MM.1S (cell line): ENCODE measurements around the gene GATB.

Source experiments
- DNase-seq: peaks from one replicate; pipeline ENCODE4 v3.0.0-alpha.2; 2015
- H2AFZ ChIP-seq: fragments of 300-600 bp; sonication (generic); 2 replicates; pipeline ENCODE4 v1.6.0; 2016; ENCODE audit warnings: antibody characterized with exemption, low read length
- H3F3A ChIP-seq: fragments of 300-600 bp; sonication (generic); 2 replicates; pipeline ENCODE4 v1.6.1; 2016; ENCODE audit warnings: mild to moderate bottlenecking, antibody characterized with exemption, low read length, moderate library complexity, mixed read lengths; ENCODE audit not compliant: insufficient read depth
- H3K27ac ChIP-seq: fragments of 300-600 bp; sonication (generic); 2 replicates; pipeline ENCODE4 v1.5.1; 2016; ENCODE audit warnings: mild to moderate bottlenecking, low read length
- H3K27me3 ChIP-seq: fragments of 300-600 bp; sonication (generic); replicated peaks from 2 replicates; pipeline ENCODE4 v1.6.0; 2016; ENCODE audit warnings: low read length; ENCODE audit not compliant: insufficient read depth
- H3K36me3 ChIP-seq: fragments of 300-600 bp; sonication (generic); replicated peaks from 2 replicates; pipeline ENCODE4 v1.6.1; 2016; ENCODE audit warnings: mild to moderate bottlenecking, low read length, mixed read lengths; ENCODE audit not compliant: insufficient read depth
- H3K4me1 ChIP-seq: fragments of 300-600 bp; sonication (generic); 2 replicates; pipeline ENCODE4 v1.6.1; 2016; ENCODE audit warnings: low read length, mixed read lengths
- H3K4me2 ChIP-seq: fragments of 300-600 bp; sonication (generic); 2 replicates; pipeline ENCODE4 v1.6.0; 2016; ENCODE audit warnings: low read depth, low read length
- H3K4me3 ChIP-seq: fragments of 300-600 bp; sonication (generic); 2 replicates; pipeline ENCODE4 v1.5.1; 2016; ENCODE audit warnings: low read length, mixed read lengths
- H3K79me2 ChIP-seq: fragments of 300-600 bp; sonication (generic); 2 replicates; pipeline ENCODE4 v1.6.1; 2016; ENCODE audit warnings: mixed run types, low read length, mixed read lengths
- H3K9ac ChIP-seq: fragments of 300-600 bp; sonication (generic); 2 replicates; pipeline ENCODE4 v1.6.1; 2016; ENCODE audit warnings: low read length, mixed read lengths
- H3K9me2 ChIP-seq: fragments of 300-600 bp; sonication (generic); replicated peaks from 2 replicates; pipeline ENCODE4 v1.6.1; 2016; ENCODE audit warnings: mild to moderate bottlenecking, low read length, mixed read lengths; ENCODE audit not compliant: insufficient read depth
- H3K9me3 ChIP-seq: fragments of 300-600 bp; sonication (generic); replicated peaks from 2 replicates; pipeline ENCODE4 v1.6.1; 2016; ENCODE audit warnings: mild to moderate bottlenecking, low read length, mixed read lengths; ENCODE audit not compliant: insufficient read depth
- H4K20me1 ChIP-seq: fragments of 300-600 bp; sonication (generic); 2 replicates; pipeline ENCODE4 v1.6.1; 2016; ENCODE audit warnings: mild to moderate bottlenecking, low read length, moderate library complexity, mixed read lengths; ENCODE audit not compliant: insufficient read depth
- EZH2 ChIP-seq: fragments of 300-600 bp; sonication (generic); optimal IDR thresholded peaks from 2 replicates; pipeline ENCODE3; 2017; ENCODE audit warnings: low read depth, mild to moderate bottlenecking, antibody characterized with exemption, low read length, mixed read lengths
- EZH2phosphoT487 ChIP-seq: fragments of 300-600 bp; sonication (generic); IDR thresholded peaks from 2 replicates; pipeline ENCODE4 v1.6.1; 2018; ENCODE audit warnings: antibody characterized with exemption, low read length
- TF ChIP-seq, protein P1 (sequence below): fragments of 300-600 bp; sonication (generic); IDR thresholded peaks from 2 replicates; pipeline ENCODE4 v1.5.1; 2016; ENCODE audit warnings: antibody characterized with exemption, low read length, mixed read lengths

GATB gene

DNA sequence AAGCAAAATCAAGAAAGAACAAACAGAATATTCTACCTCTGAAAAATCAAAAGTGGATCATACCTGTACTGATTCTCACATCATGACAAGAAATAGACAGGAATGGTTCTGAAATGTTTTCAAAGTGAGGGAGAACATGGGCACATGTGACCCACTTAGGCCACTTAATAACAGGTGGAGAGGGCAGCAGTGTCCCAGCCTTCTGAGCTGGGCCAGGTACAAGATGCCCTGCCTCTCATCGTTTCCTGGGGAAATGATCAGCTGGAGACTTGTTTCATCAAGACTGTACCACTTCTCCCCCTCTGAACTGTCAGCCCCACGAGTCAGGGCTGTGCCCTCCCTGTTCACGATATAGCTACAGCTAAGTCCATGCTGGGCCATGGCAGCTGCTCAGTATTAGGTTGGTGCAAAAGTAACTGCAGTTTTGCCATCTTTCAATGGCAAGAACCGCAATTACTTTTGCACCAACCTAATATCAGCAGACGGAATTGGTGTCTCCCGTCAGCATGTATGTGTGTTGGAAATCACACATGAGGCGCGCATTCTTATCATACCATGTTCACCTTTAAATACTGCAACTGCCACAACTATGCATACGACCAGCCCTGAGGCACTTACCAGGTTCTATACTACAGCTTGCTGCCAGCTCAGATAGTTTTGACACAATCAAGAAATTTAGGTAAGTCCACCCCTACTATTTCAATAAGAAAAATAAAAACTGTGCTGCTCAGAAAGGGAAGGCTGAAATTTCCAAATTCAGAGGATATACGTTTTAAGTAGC, 71.4 kb downstream of the GATB start:
- H3K79me2 ChIP-seq = no peaks in the 10 kb centered on the region
- H3K4me3 ChIP-seq = no peak overlapping the region
- H2AFZ ChIP-seq = 0 out of 2 replicates have a peak overlapping the region, but pooled peaks have one; percentile 16
- H3F3A ChIP-seq = no peaks in the 10 kb centered on the region
- H3K9me2 ChIP-seq = no peaks in the 10 kb centered on the region
- H4K20me1 ChIP-seq = no peaks in the 10 kb centered on the region
- no peak for DNase-seq
- TF ChIP-seq EZH2 = no peak
- TF ChIP-seq, protein P1, sequence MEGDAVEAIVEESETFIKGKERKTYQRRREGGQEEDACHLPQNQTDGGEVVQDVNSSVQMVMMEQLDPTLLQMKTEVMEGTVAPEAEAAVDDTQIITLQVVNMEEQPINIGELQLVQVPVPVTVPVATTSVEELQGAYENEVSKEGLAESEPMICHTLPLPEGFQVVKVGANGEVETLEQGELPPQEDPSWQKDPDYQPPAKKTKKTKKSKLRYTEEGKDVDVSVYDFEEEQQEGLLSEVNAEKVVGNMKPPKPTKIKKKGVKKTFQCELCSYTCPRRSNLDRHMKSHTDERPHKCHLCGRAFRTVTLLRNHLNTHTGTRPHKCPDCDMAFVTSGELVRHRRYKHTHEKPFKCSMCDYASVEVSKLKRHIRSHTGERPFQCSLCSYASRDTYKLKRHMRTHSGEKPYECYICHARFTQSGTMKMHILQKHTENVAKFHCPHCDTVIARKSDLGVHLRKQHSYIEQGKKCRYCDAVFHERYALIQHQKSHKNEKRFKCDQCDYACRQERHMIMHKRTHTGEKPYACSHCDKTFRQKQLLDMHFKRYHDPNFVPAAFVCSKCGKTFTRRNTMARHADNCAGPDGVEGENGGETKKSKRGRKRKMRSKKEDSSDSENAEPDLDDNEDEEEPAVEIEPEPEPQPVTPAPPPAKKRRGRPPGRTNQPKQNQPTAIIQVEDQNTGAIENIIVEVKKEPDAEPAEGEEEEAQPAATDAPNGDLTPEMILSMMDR = no peak
- TF ChIP-seq EZH2phosphoT487 = no peak
- H3K27me3 ChIP-seq = no peaks in the 10 kb centered on the region
- H3K4me1 ChIP-seq = peaks cover 16% of the 10 kb centered on the region
- no peak overlapping the region for H3K9ac ChIP-seq
- H3K27ac ChIP-seq = no peak overlapping the region; the same call in 1 of the 2 replicates
- no peaks in the 10 kb centered on the region for H3K36me3 ChIP-seq
- no peaks in the 10 kb centered on the region for H3K9me3 ChIP-seq
- peak overlapping the region; percentile 40; the same call in 1 of the 2 replicates for H3K4me2 ChIP-seq

DNA sequence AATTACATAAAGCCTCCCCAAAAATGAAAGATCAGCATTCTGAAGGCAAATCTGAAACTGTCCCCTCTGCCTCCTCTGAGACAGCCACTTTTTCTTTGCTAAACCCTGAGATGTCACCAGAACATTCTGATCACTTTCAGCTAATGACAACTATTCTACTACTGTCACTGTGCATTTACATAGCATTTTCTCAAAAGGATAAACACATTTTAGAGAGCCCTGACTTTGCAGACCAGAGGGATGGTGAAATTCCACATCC, 72.1 kb downstream of the GATB start:
- Histone ChIP-seq H3K9me2 (no peaks in the 10 kb centered on the region), H3K4me1 (peaks cover 16% of the 10 kb centered on the region), H3K9me3 (no peaks in the 10 kb centered on the region), H3K79me2 (no peaks in the 10 kb centered on the region), H2AFZ (0 out of 2 replicates have a peak overlapping the region, but pooled peaks have one; percentile 16), H3K27ac (no peak overlapping the region; the same call in 1 of the 2 replicates), H3F3A (no peaks in the 10 kb centered on the region), H3K27me3 (no peaks in the 10 kb centered on the region), H3K9ac (no peak overlapping the region), H3K4me2 (peak overlapping the region; percentile 40; the same call in 1 of the 2 replicates), H3K36me3 (no peaks in the 10 kb centered on the region), H3K4me3 (no peak overlapping the region), H4K20me1 (no peaks in the 10 kb centered on the region)
- DNase-seq = peak; percentile 58
- TF ChIP-seq EZH2phosphoT487 (no peak), EZH2 (no peak)
- TF ChIP-seq, protein P1 = no peak

DNA sequence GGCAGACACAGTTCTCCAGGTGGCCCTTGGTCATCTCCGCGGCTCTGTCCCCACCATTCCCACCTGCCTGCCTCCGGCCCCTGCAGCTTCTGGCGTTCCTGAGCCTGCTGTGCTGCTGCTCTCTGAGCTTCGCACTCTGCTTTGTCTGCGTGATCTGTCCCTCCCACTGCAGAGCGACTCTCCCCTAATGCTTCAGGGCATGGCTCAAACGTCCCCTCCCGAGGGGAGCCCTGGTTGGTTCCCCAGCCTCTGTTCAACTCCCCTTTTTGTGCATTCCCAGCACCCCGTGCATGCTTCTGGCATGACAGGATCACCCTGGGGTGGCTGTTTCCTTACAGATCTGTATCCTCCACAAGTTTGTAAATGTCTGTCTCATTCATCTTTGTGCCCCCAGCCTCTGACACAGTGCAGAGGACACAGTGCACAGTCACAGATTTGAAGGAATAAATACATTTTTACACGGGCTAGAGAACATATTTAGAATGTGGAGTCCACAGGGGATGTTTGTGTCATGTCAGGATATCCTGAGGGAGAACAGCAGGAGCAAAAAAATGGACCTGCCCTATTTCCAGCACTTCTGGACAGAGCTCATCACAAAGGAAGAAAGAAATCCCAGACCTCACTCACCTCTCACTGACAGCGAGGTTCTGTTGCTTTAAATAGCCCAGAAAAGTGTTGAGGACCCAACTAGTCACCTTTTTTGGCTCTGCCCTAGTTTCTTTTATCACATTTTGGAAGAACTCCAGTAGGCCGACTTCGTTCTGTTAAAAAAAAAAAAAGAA, 72.6 kb downstream of the GATB start:
- Histone ChIP-seq H3K9ac (no peak overlapping the region), H3K36me3 (no peaks in the 10 kb centered on the region), H2AFZ (0 out of 2 replicates have a peak overlapping the region, but pooled peaks have one; percentile 16), H3K27me3 (no peaks in the 10 kb centered on the region), H3F3A (no peaks in the 10 kb centered on the region), H3K4me2 (peak overlapping the region; percentile 40; the same call in 1 of the 2 replicates), H3K27ac (no peak overlapping the region; the same call in 1 of the 2 replicates), H3K79me2 (no peaks in the 10 kb centered on the region), H3K4me3 (no peak overlapping the region), H3K9me2 (no peaks in the 10 kb centered on the region), H3K4me1 (peaks cover 16% of the 10 kb centered on the region), H3K9me3 (no peaks in the 10 kb centered on the region), H4K20me1 (no peaks in the 10 kb centered on the region)
- no peak for DNase-seq
- TF ChIP-seq EZH2phosphoT487 (no peak), EZH2 (no peak)
- TF ChIP-seq, protein P1 = no peak
